HepG2 (cell line): ENCODE data around the gene SETD7. TPM values are rescaled to one million over a fixed set of nuclear protein-coding genes. Genes with fewer than 3 reads are reported as not detected.

Experiments used
- RAD21 ChIP-seq: fragments of 450-650 bp; formaldehyde crosslinking; IDR thresholded peaks from 2 replicates; pipeline ENCODE4 v1.5.0; 2020; ENCODE audit warnings: mild to moderate bottlenecking
- polyA plus RNA-seq, 8 experiments: library from polyadenylated mRNA; depleted of rRNA in 3 of 8; stranded (reverse) in 7 of 8; unstranded in 1 of 8; fragments of >200 nt; fragmentation: Illumina TruSeq in 4 of 8; extraction: Trizol in 4 of 8; gene quantifications; 2 replicates each; pipeline versions ENCODE4 v1.2.1 to v1.2.3, GENCODE V29; 2011 to 2016; ENCODE audit warnings: low read depth in 4 of 8, missing spikeins in 1 of 8, mixed read lengths in 1 of 8; ENCODE audit not compliant: insufficient read depth in 1 of 8
- total RNA-seq, 5 experiments: library from RNA; depleted of rRNA; stranded (reverse); fragments of >200 nt; fragmentation: Illumina TruSeq; extraction: Trizol; gene quantifications; 2 replicates each; pipeline ENCODE4 v1.2.3, GENCODE V29; 2016; ENCODE audit warnings: low read depth in 1 of 5
- TF ChIP-seq, protein P1 (sequence below): sonication (generic); formaldehyde crosslinking; IDR thresholded peaks from 2 replicates; pipeline ENCODE4 v1.4.0; 2020; ENCODE audit warnings: missing genetic modification reagents, borderline replicate concordance
- TF ChIP-seq, protein P2 (sequence below): sonication (generic); formaldehyde crosslinking; IDR thresholded peaks from 2 replicates; pipeline ENCODE4 v1.5.0; 2020; ENCODE audit warnings: missing genetic modification reagents
- TF ChIP-seq, protein P3 (sequence below): sonication (generic); formaldehyde crosslinking; IDR thresholded peaks from 2 replicates; pipeline ENCODE4 v1.4.0; 2020; ENCODE audit warnings: missing genetic modification reagents

The SETD7 gene
- total and polyA plus RNA-seq, 2 of the 13 experiments (the other 11 are each of a cell fraction or from before 2014, with no cell fraction given) = 0.08 to 0.22 TPM

DNA sequence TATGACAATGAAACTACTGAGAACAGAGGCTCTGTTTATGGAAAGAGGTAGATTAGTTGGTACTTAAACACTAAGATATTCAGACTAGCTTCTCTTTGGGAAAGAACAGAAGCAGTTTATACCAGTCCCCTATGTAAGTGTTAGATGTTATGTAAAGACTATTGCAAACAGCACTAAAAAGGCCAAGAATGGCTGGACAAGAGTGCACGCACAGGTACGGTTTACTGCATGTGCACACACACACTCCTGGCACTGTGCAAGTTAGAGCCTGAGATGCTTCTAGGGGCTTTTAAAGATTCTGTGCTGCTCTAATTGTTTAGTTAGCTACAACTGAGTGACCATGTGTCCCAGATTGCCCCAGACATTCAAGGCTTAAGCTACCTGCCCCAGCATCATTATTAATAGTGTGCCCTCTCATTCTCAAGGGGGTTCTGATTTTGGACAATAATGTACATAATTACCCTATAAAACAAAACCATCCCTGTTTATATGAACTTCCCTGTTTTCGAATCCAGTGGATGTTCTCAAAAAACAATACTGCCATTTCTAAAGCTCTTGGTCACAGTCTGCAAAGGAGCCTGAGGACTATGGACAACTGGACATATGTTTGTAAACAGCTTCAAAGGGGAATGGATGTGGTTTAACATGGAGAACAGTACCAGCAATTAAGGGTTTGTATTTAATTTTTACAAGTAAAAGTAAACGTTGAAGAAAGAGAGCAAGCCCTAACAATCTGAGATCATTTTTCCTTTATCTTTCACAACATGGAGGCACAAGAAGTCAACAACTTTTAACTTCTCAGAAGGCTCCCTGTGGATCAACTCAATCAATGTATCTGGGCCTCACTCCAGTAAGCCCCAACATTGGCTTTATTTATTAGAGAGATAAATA lies 2.0 kb downstream of the SETD7 start (continued):
- TF ChIP-seq, protein P1, sequence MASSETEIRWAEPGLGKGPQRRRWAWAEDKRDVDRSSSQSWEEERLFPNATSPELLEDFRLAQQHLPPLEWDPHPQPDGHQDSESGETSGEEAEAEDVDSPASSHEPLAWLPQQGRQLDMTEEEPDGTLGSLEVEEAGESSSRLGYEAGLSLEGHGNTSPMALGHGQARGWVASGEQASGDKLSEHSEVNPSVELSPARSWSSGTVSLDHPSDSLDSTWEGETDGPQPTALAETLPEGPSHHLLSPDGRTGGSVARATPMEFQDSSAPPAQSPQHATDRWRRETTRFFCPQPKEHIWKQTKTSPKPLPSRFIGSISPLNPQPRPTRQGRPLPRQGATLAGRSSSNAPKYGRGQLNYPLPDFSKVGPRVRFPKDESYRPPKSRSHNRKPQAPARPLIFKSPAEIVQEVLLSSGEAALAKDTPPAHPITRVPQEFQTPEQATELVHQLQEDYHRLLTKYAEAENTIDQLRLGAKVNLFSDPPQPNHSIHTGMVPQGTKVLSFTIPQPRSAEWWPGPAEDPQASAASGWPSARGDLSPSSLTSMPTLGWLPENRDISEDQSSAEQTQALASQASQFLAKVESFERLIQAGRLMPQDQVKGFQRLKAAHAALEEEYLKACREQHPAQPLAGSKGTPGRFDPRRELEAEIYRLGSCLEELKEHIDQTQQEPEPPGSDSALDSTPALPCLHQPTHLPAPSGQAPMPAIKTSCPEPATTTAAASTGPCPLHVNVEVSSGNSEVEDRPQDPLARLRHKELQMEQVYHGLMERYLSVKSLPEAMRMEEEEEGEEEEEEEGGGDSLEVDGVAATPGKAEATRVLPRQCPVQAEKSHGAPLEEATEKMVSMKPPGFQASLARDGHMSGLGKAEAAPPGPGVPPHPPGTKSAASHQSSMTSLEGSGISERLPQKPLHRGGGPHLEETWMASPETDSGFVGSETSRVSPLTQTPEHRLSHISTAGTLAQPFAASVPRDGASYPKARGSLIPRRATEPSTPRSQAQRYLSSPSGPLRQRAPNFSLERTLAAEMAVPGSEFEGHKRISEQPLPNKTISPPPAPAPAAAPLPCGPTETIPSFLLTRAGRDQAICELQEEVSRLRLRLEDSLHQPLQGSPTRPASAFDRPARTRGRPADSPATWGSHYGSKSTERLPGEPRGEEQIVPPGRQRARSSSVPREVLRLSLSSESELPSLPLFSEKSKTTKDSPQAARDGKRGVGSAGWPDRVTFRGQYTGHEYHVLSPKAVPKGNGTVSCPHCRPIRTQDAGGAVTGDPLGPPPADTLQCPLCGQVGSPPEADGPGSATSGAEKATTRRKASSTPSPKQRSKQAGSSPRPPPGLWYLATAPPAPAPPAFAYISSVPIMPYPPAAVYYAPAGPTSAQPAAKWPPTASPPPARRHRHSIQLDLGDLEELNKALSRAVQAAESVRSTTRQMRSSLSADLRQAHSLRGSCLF = no peak
- TF ChIP-seq RAD21 = no peak
- TF ChIP-seq, protein P2, sequence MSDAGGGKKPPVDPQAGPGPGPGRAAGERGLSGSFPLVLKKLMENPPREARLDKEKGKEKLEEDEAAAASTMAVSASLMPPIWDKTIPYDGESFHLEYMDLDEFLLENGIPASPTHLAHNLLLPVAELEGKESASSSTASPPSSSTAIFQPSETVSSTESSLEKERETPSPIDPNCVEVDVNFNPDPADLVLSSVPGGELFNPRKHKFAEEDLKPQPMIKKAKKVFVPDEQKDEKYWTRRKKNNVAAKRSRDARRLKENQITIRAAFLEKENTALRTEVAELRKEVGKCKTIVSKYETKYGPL (CRISPR knock-in tag) = no peak
- TF ChIP-seq, protein P3, sequence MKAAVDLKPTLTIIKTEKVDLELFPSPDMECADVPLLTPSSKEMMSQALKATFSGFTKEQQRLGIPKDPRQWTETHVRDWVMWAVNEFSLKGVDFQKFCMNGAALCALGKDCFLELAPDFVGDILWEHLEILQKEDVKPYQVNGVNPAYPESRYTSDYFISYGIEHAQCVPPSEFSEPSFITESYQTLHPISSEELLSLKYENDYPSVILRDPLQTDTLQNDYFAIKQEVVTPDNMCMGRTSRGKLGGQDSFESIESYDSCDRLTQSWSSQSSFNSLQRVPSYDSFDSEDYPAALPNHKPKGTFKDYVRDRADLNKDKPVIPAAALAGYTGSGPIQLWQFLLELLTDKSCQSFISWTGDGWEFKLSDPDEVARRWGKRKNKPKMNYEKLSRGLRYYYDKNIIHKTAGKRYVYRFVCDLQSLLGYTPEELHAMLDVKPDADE = no peak
